Activated CD4-positive, alpha-beta T cell treated with anti-CD3 and anti-CD28 coated beads for 1 hour (primary cell): Measurements from ENCODE around the gene MYOM3.

Experiments used
- DNase-seq: peaks from one replicate; pipeline ENCODE4 v3.0.0-alpha.2; 2020

The MYOM3 gene

DNA sequence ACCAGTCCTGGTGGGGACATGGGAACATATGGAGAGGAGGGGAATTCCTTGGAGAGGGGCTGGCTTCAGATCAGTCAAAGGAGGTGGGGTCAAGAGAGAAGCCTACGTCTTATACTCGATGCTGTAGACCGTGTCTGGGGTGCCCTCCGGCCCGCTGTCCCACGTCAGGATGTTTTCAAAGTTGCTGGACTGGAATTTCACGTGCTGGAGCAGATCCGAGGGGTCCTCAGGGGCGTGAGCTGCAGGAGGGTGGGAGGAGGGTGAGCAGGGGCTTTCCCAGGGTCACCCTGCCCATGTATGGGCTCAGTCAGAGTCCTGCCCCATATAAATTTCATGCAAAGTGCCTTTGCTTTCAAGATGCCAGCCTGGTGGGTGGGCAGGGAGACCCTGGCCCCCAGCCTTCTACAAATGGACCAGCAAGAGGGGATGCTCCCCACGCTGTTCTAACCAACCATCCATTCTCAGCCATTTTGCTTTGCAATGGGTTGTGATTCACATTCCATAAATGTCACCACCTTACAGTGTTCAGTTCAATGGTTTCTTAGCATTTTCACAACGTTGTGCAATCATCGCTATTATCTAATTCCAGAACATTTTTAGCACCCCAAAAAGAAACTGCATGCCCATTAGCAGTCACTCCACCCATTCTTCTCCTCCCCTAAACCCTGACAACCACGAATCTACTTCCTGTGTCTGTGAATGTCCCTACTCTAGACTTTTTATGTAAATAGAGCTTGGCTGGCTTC lies 26.7 kb upstream of the MYOM3 start:
- no peak for DNase-seq

- DNase-seq, result no peak
Measured at GRCh38 chr1:24136956-24137539, 25.1 kb upstream of the MYOM3 start.

DNA sequence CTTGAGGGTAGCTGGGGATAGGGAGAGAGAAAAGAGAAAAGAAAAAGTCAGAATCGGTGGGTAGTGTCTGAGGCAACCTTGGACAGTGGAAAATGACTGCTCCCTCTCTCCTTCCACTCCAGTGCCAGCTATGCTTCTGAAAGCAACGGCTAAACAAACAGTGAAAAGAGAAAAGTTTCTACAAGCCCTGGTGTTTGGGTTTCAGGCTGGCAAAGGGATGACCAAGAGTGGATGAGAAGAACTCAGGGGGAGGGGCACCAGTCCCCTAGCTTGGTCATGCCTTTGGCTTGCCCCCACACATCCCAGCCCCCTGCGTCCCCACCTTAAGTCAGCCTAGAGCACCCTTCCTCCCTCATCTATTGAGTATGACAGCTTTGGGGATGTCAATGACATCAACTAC lies 22.4 kb upstream of the MYOM3 start:
- DNase-seq, result no peak

GRCh38 chr1:24133819-24134218 lies 21.9 kb upstream of the MYOM3 start:
- no peak for DNase-seq

DNA sequence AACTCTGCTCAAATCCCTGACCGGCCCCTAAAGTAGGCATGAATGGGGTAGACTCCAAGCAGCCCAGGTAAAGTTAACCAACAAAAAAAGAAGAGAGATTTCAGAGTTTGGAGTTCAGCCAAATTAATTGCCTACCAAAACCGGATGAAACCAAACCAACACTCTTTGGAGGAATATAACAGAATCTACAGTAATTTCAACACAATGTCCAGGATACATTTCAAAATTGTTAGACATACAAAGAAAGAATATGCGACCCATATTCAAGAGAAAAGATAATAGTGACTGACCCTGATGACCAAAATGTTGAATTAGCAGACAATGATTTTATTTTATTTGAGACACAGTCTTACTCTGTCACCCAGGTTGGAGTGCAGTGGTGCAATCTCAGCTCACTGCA lies 18.4 kb upstream of the MYOM3 start:
- DNase-seq, result no peak

GRCh38 chr1:24127801-24128363 lies 15.9 kb upstream of the MYOM3 start:
- no peak for DNase-seq

GRCh38 chr1:24127134-24127800 lies 15.3 kb upstream of the MYOM3 start:
- DNase-seq, result no peak

DNA sequence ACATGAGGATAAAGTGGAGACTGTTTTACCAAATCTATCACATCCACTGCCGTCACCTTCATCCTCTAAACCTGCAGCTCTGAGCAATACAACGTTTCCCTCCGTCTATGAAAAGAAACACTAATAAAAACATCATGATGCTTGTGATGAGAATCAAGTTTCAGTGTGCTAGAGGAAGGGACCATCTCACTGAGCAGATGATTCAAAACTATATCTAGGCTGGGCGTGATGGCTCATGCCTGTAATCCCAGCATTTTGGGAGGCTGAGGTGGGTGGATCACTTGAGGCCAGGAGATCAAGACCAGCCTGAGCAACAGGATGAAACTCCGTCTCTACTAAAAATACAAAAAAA lies 14.7 kb upstream of the MYOM3 start:
- DNase-seq, result no peak

DNA sequence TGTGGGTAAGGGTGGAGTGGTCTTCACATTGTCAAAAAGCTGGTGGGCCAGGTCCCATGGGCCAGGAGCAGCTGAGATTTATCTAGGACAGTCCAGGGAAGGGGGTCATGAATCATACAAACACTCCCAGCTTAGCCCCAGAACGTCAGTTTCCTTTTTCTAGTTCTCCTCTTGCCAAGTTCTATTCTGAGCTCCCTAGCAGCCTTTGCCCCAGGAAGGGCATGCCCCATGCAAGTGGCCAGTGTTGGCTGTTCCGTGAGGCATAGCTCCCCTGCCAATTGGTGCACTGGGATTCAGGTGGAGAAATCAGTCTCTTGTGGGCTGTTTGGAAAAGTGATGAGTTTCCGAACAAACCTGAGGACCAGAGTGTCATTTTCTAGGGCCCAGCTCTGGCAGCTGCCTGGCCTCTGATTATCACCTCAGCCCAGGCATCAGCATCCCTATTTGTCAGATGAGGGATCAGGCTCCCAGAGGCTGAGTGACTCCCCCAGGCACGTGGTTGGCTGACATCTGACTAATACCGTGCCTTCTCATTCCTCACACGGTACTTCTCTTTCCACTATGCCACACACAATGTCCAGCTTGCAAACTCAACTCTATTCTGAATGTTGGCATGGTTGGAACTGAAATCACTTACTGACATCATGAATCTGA lies 14.2 kb upstream of the MYOM3 start:
- no peak for DNase-seq

DNA sequence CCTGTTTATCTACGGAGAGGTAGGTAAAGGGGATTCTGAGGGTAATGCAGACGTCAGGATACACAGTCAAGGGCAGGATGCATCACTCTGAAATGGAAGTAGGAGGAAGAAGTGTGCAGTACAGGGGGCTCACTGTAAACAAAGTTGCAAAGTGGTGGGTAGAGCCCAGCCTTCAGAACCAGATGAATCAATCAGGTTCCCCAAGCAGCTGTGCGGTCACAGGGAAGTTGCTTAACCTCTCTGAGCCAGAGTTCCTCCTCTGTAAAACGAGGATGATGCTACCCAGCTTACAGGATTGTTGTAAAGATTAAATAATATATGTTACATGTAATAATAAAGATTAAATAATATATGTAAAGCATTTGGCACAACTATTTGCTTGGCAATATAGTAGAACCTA lies 13.5 kb upstream of the MYOM3 start:
- DNase-seq, result no peak

DNA sequence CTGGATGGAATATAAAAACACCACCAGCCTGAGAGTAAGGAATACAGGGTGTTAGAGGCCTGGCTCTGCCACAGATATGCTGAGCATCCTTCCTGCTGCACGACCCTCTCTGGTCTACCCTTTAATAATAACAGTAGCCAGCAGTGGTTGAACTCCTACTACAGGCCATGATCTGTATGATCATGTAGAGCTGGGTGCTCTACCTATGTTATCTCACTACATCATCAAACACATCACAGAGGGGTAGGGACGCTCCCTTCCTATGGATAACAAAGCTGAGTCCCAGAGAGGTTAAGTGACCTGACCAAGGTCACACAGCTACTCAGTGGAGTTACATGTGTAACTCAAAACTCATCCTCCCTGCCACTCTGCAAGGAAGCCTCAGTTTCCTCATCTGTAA lies 13.0 kb upstream of the MYOM3 start:
- DNase-seq, result no peak

DNA sequence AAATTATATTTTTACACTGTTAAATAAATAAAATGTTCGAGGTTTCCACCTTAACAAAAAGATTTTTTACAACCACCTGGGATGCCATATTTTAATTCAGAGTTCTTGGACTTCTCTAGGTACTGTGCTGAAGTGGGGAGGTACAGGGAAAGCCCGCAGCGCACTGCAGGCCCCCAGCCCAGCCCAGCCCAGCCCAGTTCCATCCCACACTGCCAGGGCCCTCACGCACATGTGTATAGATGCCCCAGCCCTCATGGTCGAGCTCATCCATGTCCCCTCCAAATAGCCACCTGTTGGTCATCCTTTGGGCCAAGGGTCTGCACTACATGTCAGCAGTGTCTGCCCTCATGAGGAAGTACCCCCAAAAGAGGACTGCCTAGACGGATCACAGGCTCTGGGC lies 11.7 kb upstream of the MYOM3 start:
- no peak for DNase-seq

- DNase-seq, result no peak
Measured at GRCh38 chr1:24122776-24123175, 10.8 kb upstream of the MYOM3 start.

DNA sequence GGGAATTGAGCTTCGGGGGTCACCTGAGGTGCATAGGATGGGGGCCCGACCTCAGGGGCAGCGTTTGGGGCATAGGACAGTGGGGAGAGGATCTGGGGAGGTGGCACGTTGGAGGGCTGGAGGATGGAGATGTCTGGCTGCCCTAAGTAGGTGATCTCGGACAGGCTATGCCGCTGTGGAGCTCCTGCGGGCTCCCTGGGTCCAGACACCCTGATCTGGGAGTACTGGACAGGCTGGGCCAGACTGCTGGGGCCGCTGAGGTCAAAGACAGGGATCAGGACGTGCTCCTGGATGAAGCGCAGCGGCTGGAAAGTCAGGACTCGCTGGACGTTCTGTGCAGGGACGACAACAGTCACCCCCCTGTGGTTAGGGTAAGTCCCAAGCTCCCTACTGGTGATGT lies 9.5 kb upstream of the MYOM3 start:
- no peak for DNase-seq

GRCh38 chr1:24120965-24121364 lies 9.0 kb upstream of the MYOM3 start:
- no peak for DNase-seq

GRCh38 chr1:24119859-24120756 lies 8.2 kb upstream of the MYOM3 start:
- DNase-seq, result no peak

GRCh38 chr1:24119489-24119858 lies 7.5 kb upstream of the MYOM3 start:
- DNase-seq, result no peak

DNA sequence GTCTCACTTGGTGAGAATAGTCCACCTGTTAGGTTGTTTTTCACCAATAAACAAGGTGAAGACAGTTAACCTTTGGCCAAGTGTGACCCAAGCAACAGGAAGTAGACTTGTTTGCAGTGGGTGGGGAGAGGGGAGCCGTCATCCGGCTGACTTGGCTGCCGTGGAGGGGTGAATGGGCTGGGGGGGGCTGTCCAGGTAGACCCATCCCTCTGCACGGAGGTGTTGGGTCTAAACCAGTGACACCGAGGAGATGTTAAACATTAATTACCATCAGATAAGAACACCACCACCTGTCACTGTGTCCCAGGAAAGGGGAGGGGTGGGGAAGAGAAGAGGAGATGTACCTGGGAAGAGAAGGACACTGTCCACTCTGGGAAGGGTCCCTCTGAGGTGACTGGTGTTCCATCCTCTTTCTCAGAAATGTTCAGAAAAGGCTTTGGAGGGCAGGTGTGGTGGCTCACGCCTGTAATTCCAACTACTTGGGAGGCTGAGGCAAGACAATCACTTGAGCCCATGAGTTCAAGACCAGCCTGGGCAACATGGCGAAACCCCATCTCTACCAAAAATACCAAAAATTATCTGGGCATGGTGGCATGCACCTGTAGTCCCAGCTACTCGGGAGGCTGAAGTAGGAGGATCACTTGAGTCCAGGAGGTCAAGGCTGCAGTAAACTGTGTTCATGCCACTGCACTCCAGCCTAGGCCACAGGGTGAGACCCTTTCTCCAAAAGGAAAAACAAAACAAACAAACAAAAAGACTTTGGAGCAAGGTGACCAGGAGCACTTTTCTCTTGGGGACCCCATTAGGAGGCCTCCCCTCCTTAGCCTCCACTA lies 6.7 kb upstream of the MYOM3 start:
- DNase-seq, result no peak

GRCh38 chr1:24117722-24118409 lies 5.9 kb upstream of the MYOM3 start:
- DNase-seq, result no peak

DNA sequence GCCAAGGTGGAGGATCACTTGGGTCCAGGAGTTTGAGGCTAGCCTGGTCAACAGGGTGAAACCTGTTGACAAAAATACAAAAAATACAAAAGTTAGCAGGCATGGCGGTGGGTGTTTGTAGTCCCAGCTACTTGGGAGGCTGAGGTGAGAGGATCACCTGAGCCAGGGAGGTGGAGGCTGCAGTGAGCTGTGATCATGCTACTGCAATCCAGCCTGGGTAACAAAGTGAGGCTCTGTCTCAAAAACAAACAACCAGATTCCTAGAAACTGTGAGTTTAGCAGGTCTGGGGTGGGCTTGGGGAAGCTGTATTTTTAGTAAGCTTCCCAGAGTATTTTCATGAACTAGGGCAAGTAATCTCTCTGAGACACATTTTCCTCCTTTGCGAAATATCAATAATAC lies 5.2 kb upstream of the MYOM3 start:
- DNase-seq, result no peak

DNA sequence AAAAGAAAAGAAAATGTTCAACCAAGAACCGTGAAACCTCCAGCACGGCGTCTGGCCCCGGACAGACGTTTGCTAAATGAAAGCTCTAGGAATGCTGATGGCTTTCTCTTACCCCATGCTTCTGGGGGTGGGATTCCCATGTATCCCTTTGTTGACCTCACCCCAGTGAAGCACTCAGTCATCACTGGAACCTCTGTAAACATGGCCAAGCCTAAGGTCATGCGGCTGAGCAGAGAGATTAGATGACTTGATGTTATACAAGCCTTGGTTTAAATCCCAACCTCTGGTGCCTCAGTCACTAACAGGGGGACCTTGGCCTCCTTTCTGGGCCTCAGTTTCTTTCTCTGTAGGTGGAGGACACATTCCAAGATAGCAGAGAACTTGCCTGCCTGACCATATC lies 2.8 kb upstream of the MYOM3 start:
- no peak for DNase-seq
